HUES64 (cell line): ENCODE results near the gene SLC10A7.

Experiments used
- H3K27ac ChIP-seq: 2 replicates; pipeline ENCODE4 v1.7.0; 2013; ENCODE audit warnings: low read depth, low read length, inconsistent platforms
- H3K27me3 ChIP-seq: 2 replicates; pipeline ENCODE4 v1.6.1; 2013; ENCODE audit warnings: mild to moderate bottlenecking, low read length; ENCODE audit not compliant: insufficient read depth
- H3K36me3 ChIP-seq: 2 replicates; pipeline ENCODE4 v1.6.1; 2013; ENCODE audit warnings: mild to moderate bottlenecking, low read length; ENCODE audit not compliant: insufficient read depth
- H3K4me1 ChIP-seq: 2 replicates; pipeline ENCODE4 v1.6.1; 2013; ENCODE audit warnings: mild to moderate bottlenecking, low read length, moderate library complexity; ENCODE audit not compliant: insufficient read depth
- H3K4me3 ChIP-seq: 2 replicates; pipeline ENCODE4 v1.5.1; 2013; ENCODE audit warnings: mild to moderate bottlenecking, low read length, moderate library complexity
- H3K9ac ChIP-seq: 2 replicates; pipeline ENCODE4 v1.6.1; 2013; ENCODE audit warnings: mild to moderate bottlenecking, low read depth, low read length
- H3K9me3 ChIP-seq: 2 replicates; pipeline ENCODE4 v1.6.1; 2013; ENCODE audit warnings: low read depth, low read length; ENCODE audit not compliant: insufficient read depth
- WGBS: fragments of 150-250, 120-280 bp; methylation state at CpG from one replicate; pipeline ENCODE4 v1.1.7; 2013; ENCODE audit warnings: missing lambda C conversion rate; 5-methylcytosine and 5-hydroxymethylcytosine counted together

SLC10A7 gene

GRCh38 chr4:146302822-146303221 is 218.9 kb downstream of the SLC10A7 start:
- H3K36me3 ChIP-seq: no peaks in the 10 kb centered on the region
- H3K4me1 ChIP-seq: no peaks in the 10 kb centered on the region
- H3K27ac ChIP-seq: no peak overlapping the region
- no peak overlapping the region for H3K9ac ChIP-seq
- H3K4me3 ChIP-seq: no peak overlapping the region
- H3K9me3 ChIP-seq: no peaks in the 10 kb centered on the region
- WGBS: 90% methylated on average over 2 of the region's 2 CpGs
- no peaks in the 10 kb centered on the region for H3K27me3 ChIP-seq

GRCh38 chr4:146299607-146300006 is 222.1 kb downstream of the SLC10A7 start:
- Histone ChIP-seq H3K27me3 (no peaks in the 10 kb centered on the region), H3K9me3 (no peaks in the 10 kb centered on the region), H3K4me3 (no peak overlapping the region), H3K27ac (no peak overlapping the region), H3K4me1 (no peaks in the 10 kb centered on the region), H3K9ac (no peak overlapping the region), H3K36me3 (no peaks in the 10 kb centered on the region)
- 91% methylated on average over 3 of the region's 3 CpGs for WGBS

GRCh38 chr4:146294776-146295175 is 227.0 kb downstream of the SLC10A7 start:
- Histone ChIP-seq H3K27ac (no peak overlapping the region), H3K9me3 (no peaks in the 10 kb centered on the region), H3K36me3 (no peaks in the 10 kb centered on the region), H3K27me3 (no peaks in the 10 kb centered on the region), H3K4me3 (no peak overlapping the region), H3K4me1 (no peaks in the 10 kb centered on the region), H3K9ac (no peak overlapping the region)
- 92% methylated on average over 2 of the region's 2 CpGs for WGBS

GRCh38 chr4:146292508-146292907 is 229.2 kb downstream of the SLC10A7 start:
- no peak overlapping the region for H3K4me3 ChIP-seq
- H3K27ac ChIP-seq: no peak overlapping the region
- WGBS: 100% methylated on average over 1 of the region's 2 CpGs
- H3K9ac ChIP-seq: no peak overlapping the region
- H3K36me3 ChIP-seq: no peaks in the 10 kb centered on the region
- no peaks in the 10 kb centered on the region for H3K9me3 ChIP-seq
- H3K4me1 ChIP-seq: no peaks in the 10 kb centered on the region
- H3K27me3 ChIP-seq: no peaks in the 10 kb centered on the region

- Histone ChIP-seq H3K4me1 (no peaks in the 10 kb centered on the region), H3K9me3 (no peaks in the 10 kb centered on the region), H3K4me3 (no peak overlapping the region), H3K36me3 (no peaks in the 10 kb centered on the region), H3K27ac (no peak overlapping the region), H3K27me3 (no peaks in the 10 kb centered on the region), H3K9ac (no peak overlapping the region)
- 86% methylated on average over 1 of the region's 1 CpG for WGBS
Measured at GRCh38 chr4:146291313-146291712, 230.4 kb downstream of the SLC10A7 start.

GRCh38 chr4:146288193-146288592 is 233.5 kb downstream of the SLC10A7 start:
- 98% methylated on average over 4 of the region's 4 CpGs for WGBS
- no peaks in the 10 kb centered on the region for H3K9me3 ChIP-seq
- H3K36me3 ChIP-seq: no peaks in the 10 kb centered on the region
- H3K4me3 ChIP-seq: no peak overlapping the region
- H3K27me3 ChIP-seq: no peaks in the 10 kb centered on the region
- no peak overlapping the region for H3K27ac ChIP-seq
- H3K9ac ChIP-seq: no peak overlapping the region
- H3K4me1 ChIP-seq: no peaks in the 10 kb centered on the region

GRCh38 chr4:146285037-146285436 is 236.7 kb downstream of the SLC10A7 start:
- H3K27ac ChIP-seq: no peak overlapping the region
- no peak overlapping the region for H3K9ac ChIP-seq

GRCh38 chr4:146283758-146284651 is 237.7 kb downstream of the SLC10A7 start:
- Histone ChIP-seq H3K27ac (no peak overlapping the region), H3K4me1 (no peaks in the 10 kb centered on the region), H3K27me3 (no peaks in the 10 kb centered on the region), H3K9me3 (no peaks in the 10 kb centered on the region), H3K36me3 (no peaks in the 10 kb centered on the region), H3K9ac (no peak overlapping the region), H3K4me3 (no peak overlapping the region)
- WGBS: 64% methylated on average over 1 of the region's 3 CpGs

More at GRCh38 chr4:146285037-146285436, 236.7 kb downstream of the SLC10A7 start:
- H3K9me3 ChIP-seq: no peaks in the 10 kb centered on the region
- no peaks in the 10 kb centered on the region for H3K36me3 ChIP-seq
- no peak overlapping the region for H3K4me3 ChIP-seq
- H3K27me3 ChIP-seq: no peaks in the 10 kb centered on the region
- H3K4me1 ChIP-seq: no peaks in the 10 kb centered on the region

- Histone ChIP-seq H3K27ac (no peak overlapping the region), H3K4me1 (no peaks in the 10 kb centered on the region), H3K9me3 (no peaks in the 10 kb centered on the region), H3K36me3 (no peaks in the 10 kb centered on the region), H3K9ac (no peak overlapping the region), H3K27me3 (no peaks in the 10 kb centered on the region), H3K4me3 (no peak overlapping the region)
Measured at GRCh38 chr4:146282657-146283056, 239.1 kb downstream of the SLC10A7 start.

- no peaks in the 10 kb centered on the region for H3K36me3 ChIP-seq
- WGBS: 95% methylated on average over 1 of the region's 1 CpG
- H3K4me1 ChIP-seq: no peaks in the 10 kb centered on the region
- H3K9me3 ChIP-seq: no peaks in the 10 kb centered on the region
- H3K9ac ChIP-seq: no peak overlapping the region
- no peak overlapping the region for H3K27ac ChIP-seq
- H3K27me3 ChIP-seq: no peaks in the 10 kb centered on the region
- H3K4me3 ChIP-seq: no peak overlapping the region
Measured at GRCh38 chr4:146278986-146279385, 242.8 kb downstream of the SLC10A7 start.

GRCh38 chr4:146275370-146275769 is 246.4 kb downstream of the SLC10A7 start:
- no peak overlapping the region for H3K9ac ChIP-seq
- no peaks in the 10 kb centered on the region for H3K9me3 ChIP-seq
- H3K27ac ChIP-seq: no peak overlapping the region
- H3K36me3 ChIP-seq: no peaks in the 10 kb centered on the region
- H3K4me3 ChIP-seq: no peak overlapping the region
- H3K4me1 ChIP-seq: no peaks in the 10 kb centered on the region
- no peaks in the 10 kb centered on the region for H3K27me3 ChIP-seq

- Histone ChIP-seq H3K4me3 (no peak overlapping the region), H3K9ac (no peak overlapping the region), H3K4me1 (no peaks in the 10 kb centered on the region), H3K9me3 (no peaks in the 10 kb centered on the region), H3K27me3 (no peaks in the 10 kb centered on the region), H3K27ac (no peak overlapping the region), H3K36me3 (no peaks in the 10 kb centered on the region)
- WGBS: 93% methylated on average over 1 of the region's 1 CpG
Measured at GRCh38 chr4:146274774-146275173, 247.0 kb downstream of the SLC10A7 start.
